ES-I3 (cell line): Measurements from ENCODE around the gene HOXC9.

ENCODE experiments used
- H3K36me3 ChIP-seq: 2 replicates; pipeline ENCODE4 v1.6.1; 2013; ENCODE audit warnings: mild to moderate bottlenecking, low read length, control low read depth, moderate library complexity; ENCODE audit not compliant: insufficient read depth
- H3K4me1 ChIP-seq: 2 replicates; pipeline ENCODE4 v1.6.1; 2013; ENCODE audit warnings: mild to moderate bottlenecking, control low read depth, low read length; ENCODE audit not compliant: insufficient read depth
- H3K9ac ChIP-seq: 2 replicates; pipeline ENCODE4 v1.6.1; 2013; ENCODE audit warnings: low read depth, mild to moderate bottlenecking, low read length, moderate library complexity
- H3K9me3 ChIP-seq: 2 replicates; pipeline ENCODE4 v1.6.1; 2013; ENCODE audit warnings: mild to moderate bottlenecking, low read length, moderate library complexity; ENCODE audit not compliant: control insufficient read depth, insufficient read depth

Gene HOXC9

GRCh38 chr12:54032086-54032619 is 32.2 kb downstream of the HOXC9 start:
- H3K36me3 ChIP-seq: no peaks in the 10 kb centered on the region
- no peak overlapping the region for H3K9ac ChIP-seq
- H3K9me3 ChIP-seq: no peaks in the 10 kb centered on the region
- H3K4me1 ChIP-seq: peaks cover 4% of the 10 kb centered on the region; the same call in 1 of the 2 replicates

DNA sequence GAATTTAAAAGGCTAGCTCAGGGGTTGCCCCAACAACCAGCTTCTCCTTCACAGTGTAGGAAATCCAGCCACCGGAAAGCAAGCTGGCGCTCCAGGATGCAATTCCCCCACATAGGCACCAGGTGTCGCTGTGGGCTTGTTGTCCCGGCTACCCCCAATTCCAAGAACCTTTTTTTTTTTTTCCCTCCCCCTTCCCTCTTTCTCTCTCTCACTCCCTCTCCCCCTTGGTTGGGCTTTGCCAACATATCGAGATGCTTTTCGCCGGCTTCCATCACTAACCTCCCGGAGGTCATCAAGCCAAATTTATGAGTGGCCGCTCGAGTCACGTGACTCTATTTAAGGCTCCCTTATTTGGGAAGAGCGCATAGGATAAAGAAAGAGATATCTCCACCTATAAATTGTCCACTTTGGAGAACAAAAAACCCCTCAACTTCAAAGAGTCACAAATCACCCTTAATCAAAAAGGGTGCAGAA is 32.7 kb downstream of the HOXC9 start, which contains the start of gene HOXC5:
Gene HOXC5 (plus strand): TSS at position 424 of the 474 bp plus-strand sequence. CDS start 73 bp downstream, outside the sequence.
- Histone ChIP-seq H3K36me3 (no peaks in the 10 kb centered on the region), H3K9me3 (no peaks in the 10 kb centered on the region), H3K9ac (peak within 1 kb of the TSS; percentile 5; the same call in 1 of the 2 replicates), H3K4me1 (peaks cover 4% of the 10 kb centered on the region; the same call in 1 of the 2 replicates)

GRCh38 chr12:54033106-54033979 is 33.4 kb downstream of the HOXC9 start:
- peaks cover 3% of the 10 kb centered on the region; the same call in 1 of the 2 replicates for H3K4me1 ChIP-seq
- H3K36me3 ChIP-seq: no peaks in the 10 kb centered on the region
- peak overlapping the region; percentile 5; the same call in 1 of the 2 replicates for H3K9ac ChIP-seq
- H3K9me3 ChIP-seq: no peaks in the 10 kb centered on the region

- H3K36me3 ChIP-seq: no peaks in the 10 kb centered on the region
- no peak overlapping the region; the same call in 1 of the 2 replicates for H3K9ac ChIP-seq
- H3K4me1 ChIP-seq: no peaks in the 10 kb centered on the region; the same call in 1 of the 2 replicates
- H3K9me3 ChIP-seq: no peaks in the 10 kb centered on the region
Measured at GRCh38 chr12:54033980-54034784, 34.2 kb downstream of the HOXC9 start.

DNA sequence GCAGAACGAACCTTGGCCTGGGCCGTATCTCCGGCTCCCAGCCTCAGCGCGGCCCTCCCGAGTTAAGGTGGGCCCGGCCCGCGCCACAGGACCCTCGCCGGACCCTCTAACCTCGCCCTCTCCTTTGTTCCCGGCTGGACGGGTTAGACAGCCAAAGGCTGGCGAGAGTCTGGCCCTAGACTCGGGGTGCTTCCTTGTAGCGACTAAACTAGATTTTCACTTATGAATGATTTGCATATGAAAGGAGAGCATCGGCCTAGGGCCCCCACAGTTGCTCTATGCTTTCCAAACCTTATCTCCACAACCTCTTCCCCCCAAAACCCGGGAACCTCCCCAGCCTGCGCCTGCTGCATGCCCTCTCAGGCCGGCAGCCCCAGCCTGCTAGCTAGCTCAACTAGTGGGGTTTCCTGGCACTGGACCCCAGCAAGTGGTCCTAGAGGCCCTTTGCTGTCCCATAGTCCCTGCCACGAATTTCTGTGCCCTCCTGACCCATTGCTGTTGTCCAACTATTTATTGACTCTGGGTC is 34.9 kb downstream of the HOXC9 start:
- H3K36me3 ChIP-seq: no peaks in the 10 kb centered on the region
- no peak overlapping the region for H3K9ac ChIP-seq
- H3K9me3 ChIP-seq: no peaks in the 10 kb centered on the region
- no peaks in the 10 kb centered on the region; the same call in 1 of the 2 replicates for H3K4me1 ChIP-seq

- no peaks in the 10 kb centered on the region; the same call in 1 of the 2 replicates for H3K4me1 ChIP-seq
- H3K9me3 ChIP-seq: no peaks in the 10 kb centered on the region
- H3K36me3 ChIP-seq: no peaks in the 10 kb centered on the region
- H3K9ac ChIP-seq: no peak overlapping the region
Measured at GRCh38 chr12:54035568-54036264, 35.8 kb downstream of the HOXC9 start.

DNA sequence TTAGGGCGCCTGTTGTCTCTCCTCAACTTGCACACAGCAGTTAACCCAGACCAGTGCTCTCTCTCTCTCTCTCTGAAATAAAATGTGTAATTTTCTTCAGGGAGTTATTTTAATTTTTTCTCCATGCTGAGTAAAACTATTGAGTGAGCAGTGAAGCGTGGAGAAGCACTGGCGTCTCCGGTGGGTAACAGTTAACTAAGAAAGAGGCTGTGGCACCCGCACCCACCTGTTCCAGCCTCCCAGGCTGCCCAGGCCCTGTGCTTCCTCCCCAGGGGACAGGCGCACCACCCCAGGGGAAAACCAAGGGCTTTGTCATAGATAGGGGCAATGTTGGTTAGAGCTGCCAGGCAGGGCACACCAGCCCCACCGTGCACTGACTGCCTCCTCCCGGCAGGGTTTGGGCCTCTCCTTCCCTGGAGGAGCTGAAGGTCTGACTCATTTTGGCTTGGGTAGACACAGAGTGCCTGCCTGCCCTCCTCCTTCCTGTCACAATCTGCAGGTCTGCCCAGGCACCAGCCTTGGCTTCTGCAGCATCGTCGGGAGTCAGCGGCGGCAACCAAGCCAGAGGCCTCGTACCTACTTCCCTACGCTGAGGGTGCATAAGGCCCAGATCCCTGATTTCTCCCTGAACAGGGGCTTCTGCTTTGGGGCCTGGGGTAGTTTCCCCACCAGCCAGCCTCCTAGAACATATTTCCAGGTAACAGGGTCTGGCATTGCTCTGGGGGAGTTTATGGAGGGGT is 36.8 kb downstream of the HOXC9 start:
- Histone ChIP-seq H3K4me1 (no peaks in the 10 kb centered on the region; the same call in 1 of the 2 replicates), H3K9me3 (no peaks in the 10 kb centered on the region), H3K9ac (no peak overlapping the region), H3K36me3 (no peaks in the 10 kb centered on the region)

- Histone ChIP-seq H3K9ac (no peak overlapping the region), H3K36me3 (no peaks in the 10 kb centered on the region), H3K9me3 (no peaks in the 10 kb centered on the region), H3K4me1 (no peaks in the 10 kb centered on the region; the same call in 1 of the 2 replicates)
Measured at GRCh38 chr12:54037360-54038283, 37.7 kb downstream of the HOXC9 start.

GRCh38 chr12:54038284-54038870 is 38.4 kb downstream of the HOXC9 start:
- no peaks in the 10 kb centered on the region; the same call in 1 of the 2 replicates for H3K4me1 ChIP-seq
- H3K9ac ChIP-seq: no peak overlapping the region
- H3K36me3 ChIP-seq: no peaks in the 10 kb centered on the region
- no peaks in the 10 kb centered on the region for H3K9me3 ChIP-seq

GRCh38 chr12:54038871-54039414 is 39.0 kb downstream of the HOXC9 start:
- H3K9me3 ChIP-seq: no peaks in the 10 kb centered on the region
- H3K4me1 ChIP-seq: no peaks in the 10 kb centered on the region
- no peaks in the 10 kb centered on the region for H3K36me3 ChIP-seq
- no peak overlapping the region for H3K9ac ChIP-seq

DNA sequence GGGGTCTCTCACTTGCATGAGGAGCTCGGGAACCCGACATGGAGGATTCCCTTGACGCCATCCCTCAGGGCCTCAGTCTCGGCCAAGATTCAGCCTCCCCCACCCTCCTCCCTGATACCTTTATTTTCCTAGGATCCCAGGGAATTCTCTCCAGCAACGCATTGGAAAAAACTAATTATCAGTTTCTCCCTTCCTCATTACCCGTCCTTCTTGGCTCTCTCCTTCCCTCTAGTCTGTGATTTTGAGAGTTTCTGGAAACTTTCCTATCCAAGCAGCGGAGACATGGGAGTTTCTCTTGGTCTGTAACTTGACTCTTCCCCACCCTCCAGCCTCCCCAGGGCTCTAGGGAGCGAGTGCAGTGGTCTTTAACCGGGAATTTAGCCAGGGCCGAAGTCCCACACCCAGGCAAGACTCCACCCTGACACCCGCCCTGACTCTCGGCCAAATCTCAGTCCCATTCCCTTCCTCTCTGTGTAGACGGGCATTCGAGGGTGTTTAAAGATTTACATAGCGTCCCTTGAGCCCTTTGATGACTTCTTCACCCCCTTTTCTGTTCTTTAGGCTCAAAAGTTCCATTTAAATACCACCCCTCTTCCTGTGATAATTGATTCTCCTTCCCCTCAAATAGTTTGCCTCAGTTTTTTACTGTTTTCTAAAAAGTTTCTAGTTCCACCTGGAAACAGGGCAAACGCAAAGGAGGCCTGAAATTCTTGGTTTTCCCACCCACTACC is 39.6 kb downstream of the HOXC9 start:
- H3K9ac ChIP-seq: no peak overlapping the region
- H3K36me3 ChIP-seq: no peaks in the 10 kb centered on the region
- no peaks in the 10 kb centered on the region for H3K4me1 ChIP-seq
- H3K9me3 ChIP-seq: no peaks in the 10 kb centered on the region
